Measurements from ENCODE around the gene INSC. TPM values are rescaled to one million over a fixed set of nuclear protein-coding genes. Genes with fewer than 3 reads are reported as not detected.

Gene INSC
- total RNA-seq, 1 experiment from 2014 or later: not detected

DNA sequence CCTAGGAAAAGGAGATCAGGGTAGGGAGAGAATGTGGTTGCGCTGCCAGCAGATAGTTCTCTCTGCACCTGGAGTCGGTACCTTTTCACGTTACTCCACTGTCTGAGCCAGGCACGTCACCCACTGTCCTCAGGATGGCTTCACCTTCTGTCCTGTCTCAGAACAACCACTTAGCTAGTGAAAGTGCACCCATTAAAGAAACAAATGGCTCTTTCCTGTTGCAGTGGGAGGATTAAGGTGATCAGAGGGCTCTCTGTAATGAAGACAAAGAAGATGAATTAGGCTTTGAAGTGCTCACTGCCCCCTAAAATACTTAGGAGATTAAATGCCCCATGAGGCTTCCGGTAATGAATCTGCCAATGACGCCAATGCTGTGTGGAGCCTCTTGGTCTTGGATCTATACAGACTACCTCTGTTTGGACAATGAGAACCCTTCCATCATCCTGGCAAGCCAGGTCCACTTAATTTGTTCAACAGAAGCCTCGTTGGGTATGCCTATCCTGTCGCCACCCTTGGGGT lies 113.7 kb downstream of the INSC start:
- Histone ChIP-seq H4K20me1 (ENCODE audit: low read length) (no peaks in the 10 kb centered on the region), H3K79me2 (ENCODE audit: low read length) (no peaks in the 10 kb centered on the region), H3K4me1 (ENCODE audit: insufficient read depth, low read length) (no peaks in the 10 kb centered on the region), H3K27ac (ENCODE audit: low read length) (no peak overlapping the region), H3K36me3 (ENCODE audit: low read depth, low read length) (no peaks in the 10 kb centered on the region), H3K27me3 (ENCODE audit: low read length) (no peaks in the 10 kb centered on the region), H3K9me2 (replicated peaks; ENCODE audit: low read length) (no peaks in the 10 kb centered on the region), H3K4me2 (ENCODE audit: low read length) (no peak overlapping the region), H2AFZ (ENCODE audit: low read length) (no peak overlapping the region), H3K4me3 (ENCODE audit: low read length) (no peak overlapping the region), H3K9ac (ENCODE audit: low read length) (no peak overlapping the region), H3K9me3 (ENCODE audit: low read length) (no peaks in the 10 kb centered on the region), H3F3A (ENCODE audit: low read length, unreplicated experiment) (no peaks in the 10 kb centered on the region)
- DNase-seq: no peak
- TF ChIP-seq, protein P1, sequence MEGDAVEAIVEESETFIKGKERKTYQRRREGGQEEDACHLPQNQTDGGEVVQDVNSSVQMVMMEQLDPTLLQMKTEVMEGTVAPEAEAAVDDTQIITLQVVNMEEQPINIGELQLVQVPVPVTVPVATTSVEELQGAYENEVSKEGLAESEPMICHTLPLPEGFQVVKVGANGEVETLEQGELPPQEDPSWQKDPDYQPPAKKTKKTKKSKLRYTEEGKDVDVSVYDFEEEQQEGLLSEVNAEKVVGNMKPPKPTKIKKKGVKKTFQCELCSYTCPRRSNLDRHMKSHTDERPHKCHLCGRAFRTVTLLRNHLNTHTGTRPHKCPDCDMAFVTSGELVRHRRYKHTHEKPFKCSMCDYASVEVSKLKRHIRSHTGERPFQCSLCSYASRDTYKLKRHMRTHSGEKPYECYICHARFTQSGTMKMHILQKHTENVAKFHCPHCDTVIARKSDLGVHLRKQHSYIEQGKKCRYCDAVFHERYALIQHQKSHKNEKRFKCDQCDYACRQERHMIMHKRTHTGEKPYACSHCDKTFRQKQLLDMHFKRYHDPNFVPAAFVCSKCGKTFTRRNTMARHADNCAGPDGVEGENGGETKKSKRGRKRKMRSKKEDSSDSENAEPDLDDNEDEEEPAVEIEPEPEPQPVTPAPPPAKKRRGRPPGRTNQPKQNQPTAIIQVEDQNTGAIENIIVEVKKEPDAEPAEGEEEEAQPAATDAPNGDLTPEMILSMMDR (conservative IDR thresholded peaks at IDR 0.05; ENCODE audit: low read depth, low read length): no peak
- no peak for TF ChIP-seq EZH2 (IDR thresholded peaks at IDR 0.05; ENCODE audit: low read length, unreplicated experiment)
- TF ChIP-seq EZH2phosphoT487 (IDR thresholded peaks at IDR 0.05; ENCODE audit: borderline replicate concordance, low read length): no peak
- intact Hi-C loops (cut with micrococcal nuclease): no loop called here
- no peak for ATAC-seq
- ChIA-PET CTCF (no interaction called here), POLR2A (ENCODE audit: unreplicated experiment) (no interaction called here)
- no TSS peak for BruUV-seq (replicated peaks)

DNA sequence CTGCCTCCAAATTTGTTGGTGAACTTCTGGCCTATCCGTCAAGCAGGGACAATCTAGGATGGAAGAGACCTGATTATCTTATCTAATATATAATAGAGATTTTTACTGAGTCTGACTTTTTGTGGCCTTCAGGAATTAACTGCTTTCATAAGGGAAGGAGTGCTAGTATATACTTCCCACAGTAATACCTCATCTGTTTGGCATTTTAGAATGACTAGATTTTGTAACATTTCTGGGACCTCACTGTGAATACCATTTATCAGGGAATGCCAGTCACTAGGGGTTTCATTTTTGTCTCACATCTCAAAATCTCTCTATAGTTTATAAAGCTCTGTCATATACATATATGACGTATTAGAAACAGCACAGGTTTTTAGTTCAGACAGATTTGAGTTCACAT lies 114.3 kb downstream of the INSC start:
- Histone ChIP-seq H3K4me1 (ENCODE audit: insufficient read depth, low read length) (no peaks in the 10 kb centered on the region), H2AFZ (ENCODE audit: low read length) (no peak overlapping the region), H3K4me2 (ENCODE audit: low read length) (no peak overlapping the region), H3K9me2 (replicated peaks; ENCODE audit: low read length) (no peaks in the 10 kb centered on the region), H3K27ac (ENCODE audit: low read length) (no peak overlapping the region), H3K9me3 (ENCODE audit: low read length) (no peaks in the 10 kb centered on the region), H3K9ac (ENCODE audit: low read length) (no peak overlapping the region), H3K27me3 (ENCODE audit: low read length) (no peaks in the 10 kb centered on the region), H3F3A (ENCODE audit: low read length, unreplicated experiment) (no peaks in the 10 kb centered on the region), H3K79me2 (ENCODE audit: low read length) (no peaks in the 10 kb centered on the region), H3K36me3 (ENCODE audit: low read depth, low read length) (no peaks in the 10 kb centered on the region), H3K4me3 (ENCODE audit: low read length) (no peak overlapping the region), H4K20me1 (ENCODE audit: low read length) (no peaks in the 10 kb centered on the region)
- DNase-seq (no peak), ATAC-seq (no peak)
- ChIA-PET CTCF (no interaction called here), POLR2A (ENCODE audit: unreplicated experiment) (no interaction called here)
- TF ChIP-seq, protein P1 (conservative IDR thresholded peaks at IDR 0.05; ENCODE audit: low read depth, low read length): no peak
- TF ChIP-seq EZH2 (IDR thresholded peaks at IDR 0.05; ENCODE audit: low read length, unreplicated experiment) (no peak), EZH2phosphoT487 (IDR thresholded peaks at IDR 0.05; ENCODE audit: borderline replicate concordance, low read length) (no peak)
- BruUV-seq (replicated peaks): no TSS peak
- intact Hi-C loops (cut with micrococcal nuclease): no loop called here

DNA sequence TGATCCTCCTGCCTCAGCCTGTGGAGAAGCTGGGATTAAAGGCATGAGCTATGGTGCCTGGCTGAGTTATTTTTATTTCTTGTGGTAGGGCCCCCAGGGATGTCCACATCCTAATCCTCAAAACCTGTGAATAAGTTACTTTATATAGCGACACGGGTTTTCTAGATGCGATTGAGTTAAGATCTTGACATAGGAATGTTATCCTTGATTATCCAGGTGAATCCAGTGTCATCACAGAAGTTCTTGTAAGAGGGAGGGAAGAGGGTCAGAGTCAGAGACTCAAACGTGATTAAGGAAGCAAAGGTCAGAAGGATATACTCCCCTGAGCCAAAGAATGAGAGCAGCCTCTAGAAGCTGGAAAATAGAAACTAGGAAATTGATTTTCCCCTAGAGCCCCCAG lies 117.8 kb downstream of the INSC start:
- DNase-seq: no peak
- Histone ChIP-seq H3K36me3 (ENCODE audit: low read depth, low read length) (no peaks in the 10 kb centered on the region), H3K79me2 (ENCODE audit: low read length) (no peaks in the 10 kb centered on the region), H3K9me3 (ENCODE audit: low read length) (no peaks in the 10 kb centered on the region), H3K9me2 (replicated peaks; ENCODE audit: low read length) (no peaks in the 10 kb centered on the region), H3K27ac (ENCODE audit: low read length) (no peak overlapping the region), H3F3A (ENCODE audit: low read length, unreplicated experiment) (no peaks in the 10 kb centered on the region), H3K27me3 (ENCODE audit: low read length) (no peaks in the 10 kb centered on the region), H3K4me2 (ENCODE audit: low read length) (no peak overlapping the region), H3K4me3 (ENCODE audit: low read length) (no peak overlapping the region), H3K9ac (ENCODE audit: low read length) (no peak overlapping the region), H3K4me1 (ENCODE audit: insufficient read depth, low read length) (no peaks in the 10 kb centered on the region), H4K20me1 (ENCODE audit: low read length) (no peaks in the 10 kb centered on the region), H2AFZ (ENCODE audit: low read length) (no peak overlapping the region)
- BruUV-seq (replicated peaks): no TSS peak
- TF ChIP-seq EZH2phosphoT487 (IDR thresholded peaks at IDR 0.05; ENCODE audit: borderline replicate concordance, low read length) (no peak), EZH2 (IDR thresholded peaks at IDR 0.05; ENCODE audit: low read length, unreplicated experiment) (no peak)
- TF ChIP-seq, protein P1 (conservative IDR thresholded peaks at IDR 0.05; ENCODE audit: low read depth, low read length): no peak
- POLR2A ChIA-PET (ENCODE audit: unreplicated experiment): no interaction called here
- intact Hi-C loops (cut with micrococcal nuclease): no loop called here
- CTCF ChIA-PET: no interaction called here
- no peak for ATAC-seq
